Keratinocyte (primary cell): ENCODE results near the gene PCDHA3. TPM values are rescaled to one million over a fixed set of nuclear protein-coding genes. Genes with fewer than 3 reads are reported as not detected.

Experiments used
- DNase-seq: peaks from one replicate; pipeline ENCODE4 v3.0.0-alpha.2; 2011; ENCODE audit warnings: low read depth, missing footprints, low spot score
- FAIRE-seq: peaks from 2 replicates; lab custom pipeline; 2011; peaks lifted over from hg19 to GRCh38; lab: Jason Lieb, UNC
- H2AFZ ChIP-seq: 2 replicates; pipeline ENCODE4 v1.6.0; 2012; ENCODE audit warnings: low read length, control low read depth, inconsistent platforms; ENCODE audit not compliant: control insufficient read depth
- H3K27ac ChIP-seq: 2 replicates; pipeline ENCODE4 v1.5.1; 2011; ENCODE audit warnings: low read length; ENCODE audit not compliant: control insufficient read depth, insufficient read depth
- H3K27me3 ChIP-seq: 3 replicates; pipeline ENCODE4 v1.6.0; 2011; ENCODE audit warnings: low read length; ENCODE audit not compliant: control insufficient read depth, insufficient read depth; ENCODE audit errors: extremely low read depth
- H3K36me3 ChIP-seq, 2 experiments: 2 replicates in 1 of 2; 3 replicates in 1 of 2; pipeline ENCODE4 v1.5.1; 2011; ENCODE audit warnings: low read length in 2 of 2, mild to moderate bottlenecking in 1 of 2; ENCODE audit not compliant: control insufficient read depth in 2 of 2, insufficient read depth in 2 of 2; ENCODE audit errors: extremely low read depth in 1 of 2
- H3K4me1 ChIP-seq: 3 replicates; pipeline ENCODE4 v1.5.1; 2011; ENCODE audit warnings: low read length; ENCODE audit not compliant: control insufficient read depth, insufficient read depth; ENCODE audit errors: extremely low read depth
- H3K4me2 ChIP-seq: 3 replicates; pipeline ENCODE4 v1.6.0; 2011; ENCODE audit warnings: low read depth, low read length; ENCODE audit not compliant: control insufficient read depth, insufficient read depth; ENCODE audit errors: extremely low read depth
- H3K4me3 ChIP-seq, 3 experiments: fragments of 200-600 bp in 1 of 3; sonication (generic) in 1 of 3; 2 replicates in 2 of 3; 3 replicates in 1 of 3; pipeline ENCODE4 v1.5.1; 2011 to 2016; ENCODE audit warnings: low read length in 3 of 3, mild to moderate bottlenecking in 3 of 3, control low read depth in 2 of 3, inconsistent platforms in 1 of 3, low read depth in 1 of 3, mixed read lengths in 1 of 3, mixed run types in 1 of 3, moderate library complexity in 1 of 3; ENCODE audit not compliant: control insufficient read depth in 2 of 3, insufficient read depth in 2 of 3; ENCODE audit errors: extremely low read depth in 1 of 3
- H3K79me2 ChIP-seq: 2 replicates; pipeline ENCODE4 v1.6.0; 2012; ENCODE audit warnings: low read length; ENCODE audit not compliant: control insufficient read depth, insufficient read depth
- H3K9ac ChIP-seq: 3 replicates; pipeline ENCODE4 v1.6.0; 2011; ENCODE audit warnings: low read length; ENCODE audit not compliant: control insufficient read depth, insufficient read depth; ENCODE audit errors: extremely low read depth
- H3K9me1 ChIP-seq: 3 replicates; pipeline ENCODE4 v1.6.0; 2011; ENCODE audit warnings: low read length; ENCODE audit not compliant: control insufficient read depth, insufficient read depth; ENCODE audit errors: extremely low read depth
- H3K9me3 ChIP-seq: 2 replicates; pipeline ENCODE4 v1.5.1; 2012; ENCODE audit warnings: low read depth, low read length; ENCODE audit not compliant: control insufficient read depth
- H4K20me1 ChIP-seq: 3 replicates; pipeline ENCODE4 v1.6.0; 2011; ENCODE audit warnings: low read length; ENCODE audit not compliant: control insufficient read depth, insufficient read depth; ENCODE audit errors: extremely low read depth
- EZH2 ChIP-seq: IDR thresholded peaks from one replicate; pipeline ENCODE4 v1.6.1; 2012; ENCODE audit warnings: inconsistent platforms, mild to moderate bottlenecking, low read length, moderate library complexity
- dilution Hi-C: fragments of 300-500 bp; cut with MboI; formaldehyde crosslinking; loops from one replicate; pipeline ENCODE4 v1.7.0; 2020; ENCODE audit warnings: low sequenced_read_pairs; ENCODE audit not compliant: extremely low pct_ligation_motif_present
- polyA plus RNA-seq, 5 experiments: library from polyadenylated mRNA; depleted of rRNA in 3 of 5; stranded (reverse) in 3 of 5; stranded (forward) in 1 of 5; unstranded in 1 of 5; fragments of >200 nt; gene quantifications; 1 replicate in 1 of 5; 2 replicates in 3 of 5; 3 replicates in 1 of 5; pipeline versions ENCODE4 v1.2.1 to v1.2.3, GENCODE V29; 2011 to 2012; ENCODE audit warnings: missing spikeins in 2 of 5, low read depth in 1 of 5, low replicate concordance in 1 of 5
- TF ChIP-seq, protein P1 (sequence below), 3 experiments: IDR thresholded peaks in 1 of 3; conservative IDR thresholded peaks in 1 of 3; optimal IDR thresholded peaks in 1 of 3; 2 replicates in 2 of 3; 3 replicates in 1 of 3; pipeline versions ENCODE3 to v1.5.1; 2011; ENCODE audit warnings: low read length in 3 of 3, mild to moderate bottlenecking in 3 of 3, moderate library complexity in 2 of 3, control low read depth in 1 of 3, inconsistent platforms in 1 of 3; ENCODE audit not compliant: insufficient read depth in 2 of 3; ENCODE audit errors: extremely low read depth in 1 of 3

PCDHA3 gene
- polyA plus RNA-seq, 1 donor (not counting 4 experiments of a cell fraction or from before 2014, with no cell fraction given), result 0.01 TPM

DNA sequence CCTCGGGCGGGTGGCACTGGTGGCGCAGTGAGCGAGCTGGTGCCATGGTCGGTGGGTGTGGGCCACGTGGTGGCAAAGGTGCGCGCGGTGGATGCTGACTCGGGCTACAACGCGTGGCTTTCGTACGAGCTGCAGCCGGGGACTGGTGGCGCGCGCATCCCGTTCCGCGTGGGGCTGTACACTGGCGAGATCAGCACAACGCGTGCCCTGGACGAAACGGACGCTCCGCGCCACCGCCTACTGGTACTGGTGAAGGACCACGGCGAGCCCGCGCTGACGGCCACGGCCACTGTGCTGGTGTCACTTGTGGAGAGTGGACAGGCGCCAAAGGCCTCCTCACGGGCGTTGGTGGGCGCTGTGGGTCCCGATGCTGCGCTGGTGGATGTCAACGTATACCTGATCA is 8.0 kb downstream of the PCDHA3 start:
- H3K4me3 ChIP-seq, result no peak overlapping the region
- peaks cover 2% of the 10 kb centered on the region for H3K9me3 ChIP-seq
- H3K9ac ChIP-seq, result no peak overlapping the region
- H3K27ac ChIP-seq, result no peak overlapping the region
- H3K27me3 ChIP-seq, result no peaks in the 10 kb centered on the region
- no peak overlapping the region for H3K4me2 ChIP-seq
- TF ChIP-seq, protein P1, sequence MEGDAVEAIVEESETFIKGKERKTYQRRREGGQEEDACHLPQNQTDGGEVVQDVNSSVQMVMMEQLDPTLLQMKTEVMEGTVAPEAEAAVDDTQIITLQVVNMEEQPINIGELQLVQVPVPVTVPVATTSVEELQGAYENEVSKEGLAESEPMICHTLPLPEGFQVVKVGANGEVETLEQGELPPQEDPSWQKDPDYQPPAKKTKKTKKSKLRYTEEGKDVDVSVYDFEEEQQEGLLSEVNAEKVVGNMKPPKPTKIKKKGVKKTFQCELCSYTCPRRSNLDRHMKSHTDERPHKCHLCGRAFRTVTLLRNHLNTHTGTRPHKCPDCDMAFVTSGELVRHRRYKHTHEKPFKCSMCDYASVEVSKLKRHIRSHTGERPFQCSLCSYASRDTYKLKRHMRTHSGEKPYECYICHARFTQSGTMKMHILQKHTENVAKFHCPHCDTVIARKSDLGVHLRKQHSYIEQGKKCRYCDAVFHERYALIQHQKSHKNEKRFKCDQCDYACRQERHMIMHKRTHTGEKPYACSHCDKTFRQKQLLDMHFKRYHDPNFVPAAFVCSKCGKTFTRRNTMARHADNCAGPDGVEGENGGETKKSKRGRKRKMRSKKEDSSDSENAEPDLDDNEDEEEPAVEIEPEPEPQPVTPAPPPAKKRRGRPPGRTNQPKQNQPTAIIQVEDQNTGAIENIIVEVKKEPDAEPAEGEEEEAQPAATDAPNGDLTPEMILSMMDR (optimal IDR thresholded peaks at IDR 0.05 in 1 of 3, IDR thresholded peaks at IDR 0.05 in 1 of 3, conservative IDR thresholded peaks at IDR 0.05 in 1 of 3; ENCODE audit: extremely low read depth in 1 of 3, insufficient read depth in 2 of 3, low read length in 3 of 3), result no peak
- TF ChIP-seq EZH2, result no peak
- DNase-seq, result no peak
- H3K9me1 ChIP-seq, result no peaks in the 10 kb centered on the region
- H4K20me1 ChIP-seq, result no peaks in the 10 kb centered on the region
- H3K36me3 ChIP-seq, result no peaks in the 10 kb centered on the region
- H3K79me2 ChIP-seq, result no peaks in the 10 kb centered on the region
- dilution Hi-C loops, result no loop called here
- H2AFZ ChIP-seq, result no peak overlapping the region
- no peaks in the 10 kb centered on the region for H3K4me1 ChIP-seq
- FAIRE-seq, result no peak

DNA sequence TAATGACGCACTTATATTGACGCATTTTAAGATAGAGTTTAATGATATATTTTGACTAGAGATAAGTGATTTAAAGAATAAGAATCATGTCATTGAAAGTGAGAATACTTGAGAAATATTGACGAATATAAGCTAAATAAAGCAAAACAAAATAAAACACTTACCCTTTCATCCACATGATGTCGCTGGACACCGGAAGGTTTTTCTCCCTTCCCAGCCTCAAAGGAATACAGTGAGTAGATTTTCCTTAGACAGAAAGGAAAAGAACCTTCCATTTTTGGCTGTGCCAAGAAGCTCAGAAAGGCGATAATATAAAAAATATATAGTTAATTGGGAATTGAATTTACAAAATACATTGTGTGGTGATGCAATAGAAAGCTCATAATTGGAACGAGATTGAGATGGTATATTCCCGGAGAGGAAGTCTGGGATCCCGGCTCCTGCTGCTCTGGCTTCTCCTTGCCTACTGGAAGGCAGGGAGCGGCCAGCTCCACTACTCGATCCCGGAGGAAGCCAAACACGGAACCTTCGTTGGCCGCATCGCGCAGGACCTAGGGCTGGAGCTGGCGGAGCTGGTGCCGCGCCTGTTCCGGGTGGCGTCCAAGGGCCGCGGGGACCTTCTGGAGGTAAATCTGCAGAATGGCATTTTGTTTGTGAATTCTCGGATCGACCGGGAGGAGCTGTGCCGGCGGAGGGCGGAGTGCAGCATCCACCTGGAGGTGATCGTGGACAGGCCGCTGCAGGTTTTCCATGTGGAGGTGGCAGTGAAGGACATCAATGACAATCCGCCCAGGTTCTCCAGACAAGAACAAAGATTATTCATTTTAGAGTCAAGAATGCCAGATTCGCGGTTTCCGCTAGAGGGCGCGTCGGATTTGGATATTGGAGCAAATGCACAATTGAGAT is 20.8 kb downstream of the PCDHA3 start, which contains the start of gene PCDHA5:
PCDHA5 (plus strand) TSS at position 239 of the 906 bp plus-strand sequence.
- no peaks in the 10 kb centered on the region for H3K79me2 ChIP-seq
- no peaks in the 10 kb centered on the region for H3K4me1 ChIP-seq
- H4K20me1 ChIP-seq, result no peaks in the 10 kb centered on the region
- H3K9me1 ChIP-seq, result no peaks in the 10 kb centered on the region
- H3K9me3 ChIP-seq, result peaks cover 9% of the 10 kb centered on the region
- TF ChIP-seq, protein P1 (optimal IDR thresholded peaks at IDR 0.05 in 1 of 3, IDR thresholded peaks at IDR 0.05 in 1 of 3, conservative IDR thresholded peaks at IDR 0.05 in 1 of 3; ENCODE audit: extremely low read depth in 1 of 3, insufficient read depth in 2 of 3, low read length in 3 of 3), result peak; percentile 23 to 37 (median 34)
- TF ChIP-seq EZH2, result no peak
- H3K27me3 ChIP-seq, result no peaks in the 10 kb centered on the region
- no peak for DNase-seq
- H3K4me3 ChIP-seq, result no peak within 1 kb of the TSS
- FAIRE-seq, result no peak
- no peaks in the 10 kb centered on the region for H3K36me3 ChIP-seq
- no peak within 1 kb of the TSS for H3K4me2 ChIP-seq
- no peak within 1 kb of the TSS for H3K9ac ChIP-seq
- H3K27ac ChIP-seq, result no peak within 1 kb of the TSS
- dilution Hi-C loops, result no loop called here
- H2AFZ ChIP-seq, result no peak within 1 kb of the TSS
